ENCODE results near the gene RNF20.
"Not testable (repeated sequence)": the region's sequence is repeated elsewhere in the genome, so short reads cannot be mapped to it uniquely, and the experiment has no call there.

RNF20 gene

GRCh38 chr9:101536938-101537337 lies 3.3 kb downstream of the RNF20 start:
- no peak for DNase-seq (ENCODE audit: low read depth in 2 of 2)

GRCh38 chr9:101540069-101540468 lies 6.4 kb downstream of the RNF20 start:
- DNase-seq (ENCODE audit: low read depth in 2 of 2): no peak

GRCh38 chr9:101543098-101543735 lies 9.6 kb downstream of the RNF20 start:
- no peak for DNase-seq (ENCODE audit: low read depth in 2 of 2)

GRCh38 chr9:101549472-101550098 lies 15.9 kb downstream of the RNF20 start:
- DNase-seq (ENCODE audit: low read depth in 2 of 2): not testable (repeated sequence)

GRCh38 chr9:101561740-101562139 lies 28.1 kb downstream of the RNF20 start:
- no peak for DNase-seq (ENCODE audit: low read depth in 2 of 2)

GRCh38 chr9:101562966-101563365 lies 29.3 kb downstream of the RNF20 start:
- no peak for DNase-seq (ENCODE audit: low read depth in 2 of 2)

- no peak for DNase-seq (ENCODE audit: low read depth in 2 of 2)
These were observed 30.6 kb downstream of the RNF20 start for GRCh38 chr9:101564252-101564651.

- DNase-seq (ENCODE audit: low read depth in 2 of 2): no peak
These were observed 33.5 kb downstream of the RNF20 start for GRCh38 chr9:101566904-101567724.

GRCh38 chr9:101567725-101568350 lies 34.2 kb downstream of the RNF20 start:
- no peak for DNase-seq (ENCODE audit: low read depth in 2 of 2)

GRCh38 chr9:101569741-101570501 lies 36.3 kb downstream of the RNF20 start:
- DNase-seq (ENCODE audit: low read depth in 2 of 2): no peak

- DNase-seq (ENCODE audit: low read depth in 2 of 2): no peak
These were observed 37.5 kb downstream of the RNF20 start for GRCh38 chr9:101571114-101571513.

GRCh38 chr9:101572316-101572715 lies 38.7 kb downstream of the RNF20 start:
- no peak for DNase-seq (ENCODE audit: low read depth in 2 of 2)

GRCh38 chr9:101574731-101575333 lies 41.2 kb downstream of the RNF20 start:
- no peak for DNase-seq (ENCODE audit: low read depth in 2 of 2)

GRCh38 chr9:101578378-101578777 lies 44.7 kb downstream of the RNF20 start:
- DNase-seq (ENCODE audit: low read depth in 2 of 2): no peak

GRCh38 chr9:101579711-101580545 lies 46.3 kb downstream of the RNF20 start:
- DNase-seq (ENCODE audit: low read depth in 2 of 2): no peak

GRCh38 chr9:101582553-101582952 lies 48.9 kb downstream of the RNF20 start:
- DNase-seq (ENCODE audit: low read depth in 2 of 2): no peak

GRCh38 chr9:101585740-101586139 lies 52.1 kb downstream of the RNF20 start:
- no peak for DNase-seq (ENCODE audit: low read depth in 2 of 2)

- no peak for DNase-seq (ENCODE audit: low read depth in 2 of 2)
These were observed 53.0 kb downstream of the RNF20 start for GRCh38 chr9:101586651-101587050.

GRCh38 chr9:101587332-101588043 lies 53.8 kb downstream of the RNF20 start:
- no peak for DNase-seq (ENCODE audit: low read depth in 2 of 2)

GRCh38 chr9:101590074-101590473 lies 56.4 kb downstream of the RNF20 start:
- not testable (repeated sequence) for DNase-seq (ENCODE audit: low read depth in 2 of 2)

Data from activated CD8-positive, alpha-beta memory T cell treated with anti-CD3 and anti-CD28 coated beads for 4 hours (primary cell).